GM21447 (cell line): ENCODE results near the gene DUSP6.
"Not testable (repeated sequence)": the region's sequence is repeated elsewhere in the genome, so short reads cannot be mapped to it uniquely, and the experiment has no call there.

Experiments
- ATAC-seq: cut with Tn5 transposase; IDR thresholded peaks from one replicate; pipeline ENCODE4 v1.9.1; 2021; ENCODE audit not compliant: unreplicated experiment

DUSP6 gene

DNA sequence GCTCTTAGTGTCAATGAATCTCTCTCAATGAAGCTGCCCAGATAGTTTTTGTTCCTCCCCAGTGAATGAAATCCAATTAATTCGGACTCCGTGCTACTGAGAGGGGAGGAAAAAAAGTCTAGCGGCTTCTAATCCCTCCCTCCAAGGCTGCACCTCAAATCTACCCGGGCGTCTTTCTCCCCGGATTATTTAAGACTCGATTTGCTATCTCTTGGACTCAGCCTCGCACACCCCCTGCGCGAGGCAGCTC lies 134 bp downstream of the DUSP6 start:
- ATAC-seq = no peak

- ATAC-seq = no peak
Observed at GRCh38 chr12:89351489-89352241, 636 bp downstream of the DUSP6 start.

GRCh38 chr12:89350630-89351488 lies 1.4 kb downstream of the DUSP6 start:
- no peak for ATAC-seq

DNA sequence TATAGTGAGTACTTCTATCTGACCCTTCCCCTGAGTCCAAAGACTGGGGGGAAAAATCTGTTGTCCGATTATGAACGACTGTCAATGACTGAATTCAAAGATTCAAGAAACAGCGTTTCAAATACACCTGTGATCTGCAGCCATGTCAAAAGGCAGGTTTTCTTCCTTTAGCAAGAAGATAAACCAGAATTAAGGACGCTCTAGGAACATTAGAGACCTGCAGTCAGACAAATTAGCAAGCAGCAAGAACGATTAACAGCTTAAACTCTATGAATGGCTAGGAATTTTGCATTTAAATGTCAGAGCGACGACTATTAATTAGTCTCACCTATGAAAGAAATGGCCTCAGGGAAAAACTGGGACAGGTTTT lies 2.1 kb downstream of the DUSP6 start:
- no peak for ATAC-seq

- no peak for ATAC-seq
Observed at GRCh38 chr12:89349814-89350213, 2.5 kb downstream of the DUSP6 start.

DNA sequence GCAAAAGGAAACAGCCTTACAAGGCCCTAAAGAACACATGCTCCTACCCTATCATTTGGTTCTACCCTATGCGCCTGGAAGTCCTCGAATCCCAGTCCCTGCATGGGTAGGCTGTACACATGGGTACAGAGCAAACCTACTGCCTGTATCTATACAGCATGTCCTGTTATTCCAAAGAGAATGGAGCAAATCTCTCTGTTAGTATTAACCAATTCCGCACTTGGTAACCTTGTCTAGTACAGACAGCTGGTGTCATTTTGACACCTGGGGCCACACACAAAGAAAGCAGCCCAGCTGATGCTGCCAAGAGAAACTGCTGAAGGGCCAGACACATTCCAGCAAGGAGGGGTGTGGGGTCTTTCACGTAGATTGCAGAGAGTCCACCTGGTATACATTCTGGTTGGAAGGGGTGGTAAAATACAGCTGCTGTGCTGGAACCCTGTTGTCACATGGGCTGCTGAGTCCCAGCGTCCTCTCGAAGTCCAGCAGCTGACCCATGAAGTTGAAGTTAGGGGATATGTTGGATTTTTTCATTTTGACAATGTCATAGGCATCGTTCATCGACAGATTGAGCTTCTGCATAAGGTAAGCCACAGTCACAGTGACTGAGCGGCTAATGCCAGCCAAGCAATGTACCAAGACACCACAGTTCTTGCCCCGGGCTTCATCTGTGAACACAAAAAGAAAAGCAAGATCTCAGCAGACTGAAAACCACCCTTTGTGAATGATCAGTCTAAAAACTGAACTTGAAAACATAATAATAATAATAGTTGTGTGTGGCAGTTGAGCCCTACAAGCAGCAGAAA lies 3.2 kb downstream of the DUSP6 start:
- ATAC-seq = no peak

DNA sequence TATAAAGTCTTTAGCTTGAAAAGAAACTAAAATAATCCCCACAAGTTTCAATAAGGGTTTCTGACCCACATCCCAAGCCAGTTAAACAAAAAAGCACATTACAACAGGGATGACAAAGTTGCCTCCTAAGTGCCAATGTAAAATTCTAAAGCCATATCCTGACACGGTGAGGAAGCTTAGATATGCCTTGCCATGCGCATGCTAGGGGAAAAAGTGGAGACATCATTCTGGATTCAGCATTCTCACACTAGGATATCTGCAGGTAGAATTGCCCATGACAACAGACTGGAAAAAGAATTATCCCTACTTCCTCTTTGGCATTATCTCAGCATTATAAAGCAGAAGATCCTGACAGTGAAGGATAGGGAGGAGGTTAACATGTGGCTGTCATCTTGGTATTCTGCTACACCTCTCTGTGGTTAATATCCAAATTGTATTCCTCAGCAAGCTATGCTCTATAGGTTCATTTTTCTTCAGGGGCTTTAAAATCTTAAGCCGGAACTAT lies 4.9 kb downstream of the DUSP6 start:
- ATAC-seq = no peak

DNA sequence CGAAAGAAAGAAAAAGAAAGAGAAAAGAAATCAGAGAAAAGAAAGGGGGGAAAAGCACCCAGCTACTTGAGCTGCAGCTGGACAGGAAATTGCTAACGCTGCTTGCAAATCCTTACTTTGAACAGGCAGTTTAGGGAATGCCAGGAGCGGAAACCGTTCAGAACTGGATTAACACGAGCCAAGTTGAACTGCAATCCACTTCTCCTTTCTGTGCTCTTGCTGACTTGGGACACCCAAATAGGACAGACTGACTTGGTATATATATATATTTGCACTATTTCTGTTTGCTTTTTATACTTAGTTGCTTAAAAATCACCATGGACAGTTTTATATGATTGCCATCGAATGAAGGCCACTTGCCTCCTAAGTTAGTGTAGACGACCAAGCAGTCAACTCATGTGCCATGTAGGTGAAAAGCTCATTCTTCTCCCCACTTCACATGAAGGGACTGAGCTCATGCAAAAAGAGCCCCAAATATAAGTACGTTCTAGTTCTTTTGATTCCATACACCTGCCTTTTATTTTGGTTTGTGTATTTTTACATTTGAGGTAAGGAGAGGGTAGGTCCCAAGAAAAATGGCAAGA lies 5.5 kb downstream of the DUSP6 start:
- peak; percentile 12 for ATAC-seq

GRCh38 chr12:89345830-89346740 lies 6.2 kb downstream of the DUSP6 start:
- ATAC-seq = peak; percentile 98

GRCh38 chr12:89345376-89345775 lies 6.9 kb downstream of the DUSP6 start:
- ATAC-seq = no peak

GRCh38 chr12:89344862-89345202 lies 7.5 kb downstream of the DUSP6 start:
- ATAC-seq = no peak

- ATAC-seq = no peak
Observed at GRCh38 chr12:89344043-89344861, 8.0 kb downstream of the DUSP6 start.

DNA sequence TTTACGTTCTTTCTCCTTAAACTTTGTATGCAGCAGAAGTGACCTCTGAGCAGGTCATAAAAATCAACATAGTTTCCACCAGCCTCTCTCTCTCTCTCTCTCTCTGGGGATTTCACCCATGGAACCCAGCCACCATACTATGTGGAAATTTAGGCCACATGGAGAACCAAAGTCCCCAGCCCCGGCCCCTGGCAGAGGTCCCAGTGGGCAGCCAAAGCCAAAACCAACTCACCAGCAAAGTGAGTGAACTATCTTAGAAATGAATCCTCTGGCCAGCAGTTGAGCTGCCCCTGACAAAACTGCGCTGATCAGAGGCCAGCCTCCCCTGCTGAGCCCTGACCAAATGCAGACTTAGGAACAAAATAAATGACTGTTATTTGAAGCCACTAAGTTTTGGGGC lies 9.2 kb downstream of the DUSP6 start:
- no peak for ATAC-seq

DNA sequence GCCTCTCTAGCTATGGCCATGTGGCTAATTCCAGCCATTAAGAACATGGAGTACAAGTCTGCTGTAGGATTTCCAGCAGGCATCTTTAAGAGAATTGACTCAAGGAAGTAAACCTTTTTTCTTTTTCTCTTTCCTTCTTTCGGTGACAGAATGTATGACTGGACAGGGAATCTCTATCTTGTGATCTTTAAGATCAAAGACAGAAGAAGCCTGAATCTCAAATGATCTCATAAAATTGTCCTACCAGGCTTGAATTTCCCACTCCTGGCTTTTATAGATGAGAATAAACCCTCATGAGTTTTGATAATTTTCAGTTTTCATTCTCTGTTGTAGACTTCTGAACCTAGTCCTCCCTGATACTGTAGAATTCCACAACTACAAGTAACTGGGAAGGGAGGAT lies 11.4 kb downstream of the DUSP6 start:
- no peak for ATAC-seq

DNA sequence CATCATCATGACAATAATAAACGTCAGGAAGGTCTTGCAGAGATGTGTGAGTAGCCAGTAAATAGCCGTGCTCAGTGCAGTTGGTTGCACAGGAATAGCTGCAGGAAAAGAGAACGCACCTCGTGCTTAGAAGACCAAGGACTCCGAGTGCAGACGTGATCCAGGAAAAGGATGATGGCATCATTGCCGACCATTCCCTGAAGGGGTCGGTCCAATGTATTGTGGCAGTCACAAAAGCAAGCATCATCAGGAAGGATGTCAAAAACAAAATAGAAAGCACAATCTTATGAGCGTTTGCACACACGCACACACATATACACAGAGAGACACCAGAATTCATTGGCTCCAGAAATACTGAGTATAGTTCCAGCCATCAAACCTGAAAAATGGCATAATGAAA lies 12.8 kb downstream of the DUSP6 start:
- ATAC-seq = no peak

DNA sequence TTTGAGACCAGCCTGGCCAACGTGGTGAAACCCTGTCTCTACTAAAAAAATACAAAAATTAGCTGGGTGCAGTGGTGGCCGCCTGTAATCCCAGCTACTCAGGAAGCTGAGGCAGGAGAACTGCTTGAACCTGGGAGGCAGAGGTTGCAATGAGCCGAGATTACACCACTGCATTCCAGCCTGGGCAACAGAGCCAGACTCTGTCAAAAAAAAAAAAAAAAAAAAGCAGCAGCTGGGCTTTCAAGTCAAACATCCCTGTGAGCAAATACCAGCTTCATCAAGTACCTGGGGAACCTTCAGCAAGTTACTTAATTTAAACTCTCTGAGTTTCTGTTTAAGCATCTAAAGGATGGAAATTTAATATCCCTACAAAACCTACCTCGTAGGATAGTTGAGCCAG lies 15.2 kb downstream of the DUSP6 start:
- not testable (repeated sequence) for ATAC-seq

DNA sequence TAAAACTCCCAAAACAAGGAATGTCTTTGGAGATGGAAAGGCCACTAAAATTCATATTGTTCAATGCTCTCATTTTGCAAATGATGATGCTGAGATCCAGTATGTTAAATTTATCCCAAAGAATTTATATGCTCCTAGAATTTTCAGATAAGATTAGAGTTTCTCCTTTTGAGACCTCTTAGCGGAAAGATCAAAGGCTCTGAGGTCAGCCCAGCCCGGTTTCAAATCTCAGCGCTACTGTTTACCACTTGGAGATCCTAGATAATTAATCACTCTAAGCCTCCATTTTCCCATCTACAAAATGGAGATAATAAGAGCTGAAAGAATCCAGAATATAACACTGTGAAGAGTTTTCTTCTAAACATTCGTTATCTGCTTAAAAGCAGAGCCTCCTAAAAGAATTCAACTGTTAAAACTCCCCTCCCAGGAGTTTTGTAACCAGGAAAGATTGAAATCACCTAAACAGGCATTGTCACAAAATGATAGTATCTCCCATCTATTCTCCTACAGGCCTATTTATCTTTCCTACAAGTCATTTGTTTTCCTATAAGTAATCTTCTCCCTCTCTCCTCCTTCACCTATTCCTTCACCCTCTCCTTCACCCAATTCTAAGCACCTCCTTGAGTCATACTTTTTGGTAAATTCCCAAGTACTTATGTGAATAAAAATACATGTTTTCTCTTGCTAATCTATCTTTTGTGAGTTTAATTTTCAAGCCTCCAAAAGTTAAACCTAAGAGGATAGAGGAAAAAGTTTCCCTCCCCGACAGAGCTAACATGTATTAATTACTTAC lies 16.7 kb downstream of the DUSP6 start:
- no peak for ATAC-seq

DNA sequence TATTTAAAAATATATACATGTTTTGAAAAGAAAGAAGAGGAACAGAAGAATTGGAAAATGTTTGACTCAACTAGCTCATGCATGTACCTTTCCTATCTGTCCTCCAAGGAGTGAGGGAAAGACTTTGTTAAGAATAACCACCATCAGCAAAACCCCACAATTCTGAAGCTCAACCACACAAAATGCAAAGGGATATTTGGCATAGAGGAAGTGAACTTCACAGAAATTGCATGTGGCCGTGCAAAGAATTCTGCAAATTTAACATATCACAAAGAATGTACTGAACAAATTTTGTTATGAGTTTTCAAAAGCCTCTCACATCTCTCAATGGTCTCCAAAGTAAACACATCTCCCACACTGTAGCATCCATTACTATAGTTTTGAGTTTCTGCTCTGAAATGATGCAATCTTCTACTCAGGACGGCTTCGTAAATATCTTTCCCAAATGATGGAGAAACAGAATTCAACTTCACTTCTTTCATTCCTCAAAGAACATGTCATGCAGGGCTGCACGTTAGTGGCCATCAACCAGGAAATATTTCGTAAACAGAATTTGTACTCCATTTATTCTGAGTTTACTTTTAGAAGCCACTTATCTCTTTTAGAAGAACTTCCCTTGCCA lies 17.6 kb downstream of the DUSP6 start:
- ATAC-seq = no peak
